HepG2 (cell line): ENCODE measurements around the gene SYMPK. TPM values are rescaled to one million over a fixed set of nuclear protein-coding genes. Genes with fewer than 3 reads are reported as not detected.
A peak's percentile ranks its signal among the peaks of the same experiment; 100 is the strongest.

Experiments used
- ARID2 ChIP-seq: sonication (generic); formaldehyde crosslinking; IDR thresholded peaks from 2 replicates; pipeline ENCODE4 v1.8.1; 2022; ENCODE audit warnings: mild to moderate bottlenecking, missing genetic modification reagents, borderline replicate concordance
- CREB1 ChIP-seq, 2 experiments: fragments of 450-650 bp in 1 of 2; IDR thresholded peaks; 2 replicates each; pipeline ENCODE4 v1.6.1; 2016 to 2017; ENCODE audit warnings: control low read depth in 1 of 2, mild to moderate bottlenecking in 1 of 2, missing compliant biosample characterization in 1 of 2, missing genetic modification characterization in 1 of 2
- IRF9 ChIP-seq: sonication (generic); formaldehyde crosslinking; IDR thresholded peaks from 2 replicates; pipeline ENCODE4 v1.8.0; 2022; ENCODE audit warnings: missing genetic modification reagents, mild to moderate bottlenecking, borderline replicate concordance
- PCBP1 ChIP-seq: fragments of 200-400 bp; formaldehyde crosslinking; IDR thresholded peaks from 2 replicates; pipeline ENCODE4 v1.6.1; 2017; ENCODE audit warnings: mild to moderate bottlenecking, low read depth, low read length, borderline replicate concordance
- SKI ChIP-seq: fragments of 450-650 bp; IDR thresholded peaks from one replicate; pipeline ENCODE4 v1.6.1; 2018; ENCODE audit warnings: mild to moderate bottlenecking; ENCODE audit not compliant: partially characterized antibody
- TMF1 ChIP-seq: sonication (generic); formaldehyde crosslinking; IDR thresholded peaks from 2 replicates; pipeline ENCODE4 v1.8.1; 2022; ENCODE audit warnings: low read depth, missing genetic modification reagents
- TRIM24 ChIP-seq: sonication (generic); formaldehyde crosslinking; IDR thresholded peaks from 2 replicates; pipeline ENCODE4 v1.8.0; 2022; ENCODE audit warnings: mild to moderate bottlenecking, missing genetic modification reagents
- ZBTB8A ChIP-seq: sonication (generic); formaldehyde crosslinking; IDR thresholded peaks from 2 replicates; pipeline ENCODE4 v1.4.0; 2020; ENCODE audit warnings: mild to moderate bottlenecking, low read depth, missing genetic modification reagents, borderline replicate concordance
- ZNF235 ChIP-seq: sonication (generic); formaldehyde crosslinking; IDR thresholded peaks from 2 replicates; pipeline ENCODE4 v1.8.1; 2023; ENCODE audit warnings: mild to moderate bottlenecking, missing genetic modification reagents, borderline replicate concordance
- ZNF543 ChIP-seq: sonication (generic); formaldehyde crosslinking; IDR thresholded peaks from 2 replicates; pipeline ENCODE4 v1.4.0; 2020; ENCODE audit warnings: mild to moderate bottlenecking, missing genetic modification reagents
- ZNF644 ChIP-seq: IDR thresholded peaks from 2 replicates; pipeline ENCODE4 v1.6.1; 2016; ENCODE audit warnings: low read depth
- ZNF670 ChIP-seq: sonication (generic); formaldehyde crosslinking; IDR thresholded peaks from 2 replicates; pipeline ENCODE4 v1.8.0; 2022; ENCODE audit warnings: mild to moderate bottlenecking, missing genetic modification reagents, borderline replicate concordance
- ZNF766 ChIP-seq: sonication (generic); formaldehyde crosslinking; IDR thresholded peaks from 2 replicates; pipeline ENCODE4 v1.5.0; 2020; ENCODE audit warnings: missing genetic modification reagents, borderline replicate concordance
- polyA plus RNA-seq, 8 experiments: library from polyadenylated mRNA; depleted of rRNA in 3 of 8; stranded (reverse) in 7 of 8; unstranded in 1 of 8; fragments of >200 nt; fragmentation: Illumina TruSeq in 4 of 8; extraction: Trizol in 4 of 8; gene quantifications; 2 replicates each; pipeline versions ENCODE4 v1.2.1 to v1.2.3, GENCODE V29; 2011 to 2016; ENCODE audit warnings: low read depth in 4 of 8, missing spikeins in 1 of 8, mixed read lengths in 1 of 8; ENCODE audit not compliant: insufficient read depth in 1 of 8
- total RNA-seq, 5 experiments: library from RNA; depleted of rRNA; stranded (reverse); fragments of >200 nt; fragmentation: Illumina TruSeq; extraction: Trizol; gene quantifications; 2 replicates each; pipeline ENCODE4 v1.2.3, GENCODE V29; 2016; ENCODE audit warnings: low read depth in 1 of 5
- TF ChIP-seq, protein P1 (sequence below): sonication (generic); formaldehyde crosslinking; IDR thresholded peaks from 2 replicates; pipeline ENCODE4 v1.5.0; 2020; ENCODE audit warnings: missing genetic modification reagents, mild to moderate bottlenecking, borderline replicate concordance
- TF ChIP-seq, protein P2 (sequence below): sonication (generic); formaldehyde crosslinking; IDR thresholded peaks from 2 replicates; pipeline ENCODE4 v1.8.1; 2022; ENCODE audit warnings: mild to moderate bottlenecking, missing genetic modification reagents
- TF ChIP-seq, protein P3 (sequence below): sonication (generic); formaldehyde crosslinking; IDR thresholded peaks from 2 replicates; pipeline ENCODE4 v1.4.0; 2020; ENCODE audit warnings: missing genetic modification reagents
- TF ChIP-seq, protein P4 (sequence below): sonication (generic); formaldehyde crosslinking; IDR thresholded peaks from 2 replicates; pipeline ENCODE4 v1.5.1; 2020; ENCODE audit warnings: missing genetic modification reagents, mild to moderate bottlenecking, borderline replicate concordance
- TF ChIP-seq, protein P5 (sequence below): sonication (generic); formaldehyde crosslinking; IDR thresholded peaks from 2 replicates; pipeline ENCODE4 v1.4.0; 2020; ENCODE audit warnings: missing genetic modification reagents

SYMPK gene
- total and polyA plus RNA-seq, 2 of the 13 experiments (the other 11 are each of a cell fraction or from before 2014, with no cell fraction given) = 21.9 to 55.7 TPM

DNA sequence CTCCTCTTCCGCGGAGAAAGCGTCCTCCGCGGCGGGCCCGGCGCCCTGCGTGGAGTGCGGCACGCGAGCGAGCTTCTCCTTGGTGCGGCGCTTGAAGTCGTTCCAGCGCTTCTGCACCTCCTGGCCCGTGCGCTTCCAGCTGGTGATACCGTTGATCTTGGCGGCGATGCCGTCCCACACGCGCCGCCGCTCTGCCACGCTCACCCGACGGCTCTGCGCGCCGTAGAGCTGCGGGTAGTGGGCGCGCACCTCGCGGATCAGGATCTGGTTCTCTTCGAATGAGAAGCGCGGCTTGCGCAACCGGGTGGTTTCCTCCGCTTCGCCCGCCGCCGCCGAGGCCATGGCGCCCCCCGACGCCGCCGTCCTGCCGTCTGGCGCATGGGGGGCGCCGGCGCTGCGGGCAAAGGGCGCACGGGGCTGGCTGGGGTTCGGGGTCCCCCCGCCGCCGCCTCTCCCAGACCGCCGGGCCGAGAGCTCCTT, 38.5 kb upstream of the SYMPK start (continued):
- TF ChIP-seq ZNF766 (CRISPR knock-in tag) = no peak
- no peak for TF ChIP-seq ZNF644
- no peak for TF ChIP-seq PCBP1
- TF ChIP-seq SKI = peak; percentile 58
- no peak for TF ChIP-seq TMF1 (CRISPR knock-in tag)
- no peak for TF ChIP-seq ZNF235 (CRISPR knock-in tag)
- TF ChIP-seq ARID2 (CRISPR knock-in tag) = no peak
- TF ChIP-seq IRF9 = no peak
- TF ChIP-seq, protein P1, sequence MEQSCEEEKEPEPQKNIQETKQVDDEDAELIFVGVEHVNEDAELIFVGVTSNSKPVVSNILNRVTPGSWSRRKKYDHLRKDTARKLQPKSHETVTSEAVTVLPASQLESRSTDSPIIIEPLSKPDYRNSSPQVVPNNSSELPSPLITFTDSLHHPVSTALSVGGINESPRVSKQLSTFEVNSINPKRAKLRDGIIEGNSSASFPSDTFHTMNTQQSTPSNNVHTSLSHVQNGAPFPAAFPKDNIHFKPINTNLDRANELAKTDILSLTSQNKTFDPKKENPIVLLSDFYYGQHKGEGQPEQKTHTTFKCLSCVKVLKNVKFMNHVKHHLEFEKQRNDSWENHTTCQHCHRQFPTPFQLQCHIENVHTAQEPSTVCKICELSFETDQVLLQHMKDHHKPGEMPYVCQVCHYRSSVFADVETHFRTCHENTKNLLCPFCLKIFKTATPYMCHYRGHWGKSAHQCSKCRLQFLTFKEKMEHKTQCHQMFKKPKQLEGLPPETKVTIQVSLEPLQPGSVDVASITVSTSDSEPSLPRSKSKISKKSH = no peak
- TF ChIP-seq, protein P2, sequence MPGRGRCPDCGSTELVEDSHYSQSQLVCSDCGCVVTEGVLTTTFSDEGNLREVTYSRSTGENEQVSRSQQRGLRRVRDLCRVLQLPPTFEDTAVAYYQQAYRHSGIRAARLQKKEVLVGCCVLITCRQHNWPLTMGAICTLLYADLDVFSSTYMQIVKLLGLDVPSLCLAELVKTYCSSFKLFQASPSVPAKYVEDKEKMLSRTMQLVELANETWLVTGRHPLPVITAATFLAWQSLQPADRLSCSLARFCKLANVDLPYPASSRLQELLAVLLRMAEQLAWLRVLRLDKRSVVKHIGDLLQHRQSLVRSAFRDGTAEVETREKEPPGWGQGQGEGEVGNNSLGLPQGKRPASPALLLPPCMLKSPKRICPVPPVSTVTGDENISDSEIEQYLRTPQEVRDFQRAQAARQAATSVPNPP (CRISPR knock-in tag) = no peak
- peak; percentile 26; the same call in 1 of the 2 replicates for TF ChIP-seq ZNF543
- TF ChIP-seq, protein P3, sequence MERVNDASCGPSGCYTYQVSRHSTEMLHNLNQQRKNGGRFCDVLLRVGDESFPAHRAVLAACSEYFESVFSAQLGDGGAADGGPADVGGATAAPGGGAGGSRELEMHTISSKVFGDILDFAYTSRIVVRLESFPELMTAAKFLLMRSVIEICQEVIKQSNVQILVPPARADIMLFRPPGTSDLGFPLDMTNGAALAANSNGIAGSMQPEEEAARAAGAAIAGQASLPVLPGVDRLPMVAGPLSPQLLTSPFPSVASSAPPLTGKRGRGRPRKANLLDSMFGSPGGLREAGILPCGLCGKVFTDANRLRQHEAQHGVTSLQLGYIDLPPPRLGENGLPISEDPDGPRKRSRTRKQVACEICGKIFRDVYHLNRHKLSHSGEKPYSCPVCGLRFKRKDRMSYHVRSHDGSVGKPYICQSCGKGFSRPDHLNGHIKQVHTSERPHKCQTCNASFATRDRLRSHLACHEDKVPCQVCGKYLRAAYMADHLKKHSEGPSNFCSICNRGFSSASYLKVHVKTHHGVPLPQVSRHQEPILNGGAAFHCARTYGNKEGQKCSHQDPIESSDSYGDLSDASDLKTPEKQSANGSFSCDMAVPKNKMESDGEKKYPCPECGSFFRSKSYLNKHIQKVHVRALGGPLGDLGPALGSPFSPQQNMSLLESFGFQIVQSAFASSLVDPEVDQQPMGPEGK (CRISPR knock-in tag) = no peak
- no peak for TF ChIP-seq ZNF670
- no peak for TF ChIP-seq CREB1 (IDR thresholded peaks at IDR 0.05)
- no peak for TF ChIP-seq CREB1 (CRISPR knock-in tag; IDR thresholded peaks at IDR 0.05)
- TF ChIP-seq, protein P4, sequence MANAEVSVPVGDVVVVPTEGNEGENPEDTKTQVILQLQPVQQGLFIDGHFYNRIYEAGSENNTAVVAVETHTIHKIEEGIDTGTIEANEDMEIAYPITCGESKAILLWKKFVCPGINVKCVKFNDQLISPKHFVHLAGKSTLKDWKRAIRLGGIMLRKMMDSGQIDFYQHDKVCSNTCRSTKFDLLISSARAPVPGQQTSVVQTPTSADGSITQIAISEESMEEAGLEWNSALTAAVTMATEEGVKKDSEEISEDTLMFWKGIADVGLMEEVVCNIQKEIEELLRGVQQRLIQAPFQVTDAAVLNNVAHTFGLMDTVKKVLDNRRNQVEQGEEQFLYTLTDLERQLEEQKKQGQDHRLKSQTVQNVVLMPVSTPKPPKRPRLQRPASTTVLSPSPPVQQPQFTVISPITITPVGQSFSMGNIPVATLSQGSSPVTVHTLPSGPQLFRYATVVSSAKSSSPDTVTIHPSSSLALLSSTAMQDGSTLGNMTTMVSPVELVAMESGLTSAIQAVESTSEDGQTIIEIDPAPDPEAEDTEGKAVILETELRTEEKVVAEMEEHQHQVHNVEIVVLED (CRISPR knock-in tag) = no peak
- TF ChIP-seq ZBTB8A = no peak
- TF ChIP-seq, protein P5, sequence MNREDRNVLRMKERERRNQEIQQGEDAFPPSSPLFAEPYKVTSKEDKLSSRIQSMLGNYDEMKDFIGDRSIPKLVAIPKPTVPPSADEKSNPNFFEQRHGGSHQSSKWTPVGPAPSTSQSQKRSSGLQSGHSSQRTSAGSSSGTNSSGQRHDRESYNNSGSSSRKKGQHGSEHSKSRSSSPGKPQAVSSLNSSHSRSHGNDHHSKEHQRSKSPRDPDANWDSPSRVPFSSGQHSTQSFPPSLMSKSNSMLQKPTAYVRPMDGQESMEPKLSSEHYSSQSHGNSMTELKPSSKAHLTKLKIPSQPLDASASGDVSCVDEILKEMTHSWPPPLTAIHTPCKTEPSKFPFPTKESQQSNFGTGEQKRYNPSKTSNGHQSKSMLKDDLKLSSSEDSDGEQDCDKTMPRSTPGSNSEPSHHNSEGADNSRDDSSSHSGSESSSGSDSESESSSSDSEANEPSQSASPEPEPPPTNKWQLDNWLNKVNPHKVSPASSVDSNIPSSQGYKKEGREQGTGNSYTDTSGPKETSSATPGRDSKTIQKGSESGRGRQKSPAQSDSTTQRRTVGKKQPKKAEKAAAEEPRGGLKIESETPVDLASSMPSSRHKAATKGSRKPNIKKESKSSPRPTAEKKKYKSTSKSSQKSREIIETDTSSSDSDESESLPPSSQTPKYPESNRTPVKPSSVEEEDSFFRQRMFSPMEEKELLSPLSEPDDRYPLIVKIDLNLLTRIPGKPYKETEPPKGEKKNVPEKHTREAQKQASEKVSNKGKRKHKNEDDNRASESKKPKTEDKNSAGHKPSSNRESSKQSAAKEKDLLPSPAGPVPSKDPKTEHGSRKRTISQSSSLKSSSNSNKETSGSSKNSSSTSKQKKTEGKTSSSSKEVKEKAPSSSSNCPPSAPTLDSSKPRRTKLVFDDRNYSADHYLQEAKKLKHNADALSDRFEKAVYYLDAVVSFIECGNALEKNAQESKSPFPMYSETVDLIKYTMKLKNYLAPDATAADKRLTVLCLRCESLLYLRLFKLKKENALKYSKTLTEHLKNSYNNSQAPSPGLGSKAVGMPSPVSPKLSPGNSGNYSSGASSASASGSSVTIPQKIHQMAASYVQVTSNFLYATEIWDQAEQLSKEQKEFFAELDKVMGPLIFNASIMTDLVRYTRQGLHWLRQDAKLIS = no peak
- TF ChIP-seq TRIM24 (CRISPR knock-in tag) = no peak
